A549 (cell line): ENCODE results near the gene CNOT1.

ENCODE experiments used
- ELK1 ChIP-seq: fragments of 150-350 bp; IDR thresholded peaks from 2 replicates; pipeline ENCODE4 v1.6.1; 2014; ENCODE audit warnings: low read depth, mild to moderate bottlenecking, low read length
- REST ChIP-seq: fragments of 200-600 bp; sonication (generic); IDR thresholded peaks from 2 replicates; pipeline ENCODE4 v1.6.1; 2016; ENCODE audit warnings: antibody characterized with exemption, mild to moderate bottlenecking, moderate library complexity

- TF ChIP-seq REST (no peak), ELK1 (no peak)
Measured at GRCh38 chr16:58647107-58647506, 17.5 kb upstream of the CNOT1 start.
